A549 (cell line): ENCODE measurements around the gene SLC9A2.

Experiments
- CHD2 ChIP-seq: fragments of 150-350 bp; IDR thresholded peaks from 2 replicates; pipeline ENCODE4 v1.6.1; 2014; ENCODE audit warnings: low read length; ENCODE audit not compliant: partially characterized antibody
- ESRRA ChIP-seq: fragments of 150-350 bp; IDR thresholded peaks from 2 replicates; pipeline ENCODE4 v1.6.1; 2014; ENCODE audit warnings: mild to moderate bottlenecking, low read length, borderline replicate concordance
- KDM5A ChIP-seq: fragments of 200-600 bp; sonication (generic); IDR thresholded peaks from 2 replicates; pipeline ENCODE4 v1.6.1; 2016; ENCODE audit warnings: antibody characterized with exemption, mild to moderate bottlenecking
- MAZ ChIP-seq: fragments of 150-350 bp; IDR thresholded peaks from 2 replicates; pipeline ENCODE4 v1.6.1; 2014; ENCODE audit warnings: antibody characterized with exemption, low read depth, low read length, borderline replicate concordance
- MYC ChIP-seq: IDR thresholded peaks from 2 replicates; pipeline ENCODE4 v1.6.1; 2012; ENCODE audit warnings: mild to moderate bottlenecking, inconsistent platforms, low read length, improper control_type of control experiment, borderline replicate concordance
- NFE2L2 ChIP-seq: fragments of 150-350 bp; conservative IDR thresholded peaks from 2 replicates; pipeline ENCODE4 v1.6.1; 2014; ENCODE audit warnings: low read length
- POLR2A ChIP-seq: IDR thresholded peaks from 2 replicates; pipeline ENCODE4 v1.6.1; 2012; ENCODE audit warnings: mild to moderate bottlenecking, low read length
- RCOR1 ChIP-seq: fragments of 150-350 bp; IDR thresholded peaks from 2 replicates; pipeline ENCODE4 v1.6.1; 2014; ENCODE audit warnings: antibody characterized with exemption, low read length, low read depth
- RFX5 ChIP-seq: fragments of 450-650 bp; IDR thresholded peaks from 2 replicates; pipeline ENCODE4 v1.7.1; 2014; ENCODE audit warnings: antibody characterized with exemption, mild to moderate bottlenecking, moderate library complexity
- RNF2 ChIP-seq: fragments of 200-600 bp; sonication (generic); IDR thresholded peaks from 2 replicates; pipeline ENCODE4 v1.6.1; 2016; ENCODE audit warnings: low read depth, mild to moderate bottlenecking, antibody characterized with exemption, moderate library complexity, borderline replicate concordance
- SMC3 ChIP-seq: fragments of >200 bp; sonication (Bioruptor Twin); formaldehyde crosslinking; IDR thresholded peaks from 3 replicates; pipeline ENCODE4 v1.6.1; 2018; ENCODE audit warnings: inconsistent platforms
- TF ChIP-seq, protein P1 (sequence below): fragments of >200 bp; sonication (Bioruptor Twin); formaldehyde crosslinking; IDR thresholded peaks from 3 replicates; pipeline ENCODE4 v1.5.1; 2016
- TF ChIP-seq, protein P2 (sequence below): IDR thresholded peaks from 2 replicates; pipeline ENCODE4 v1.6.1; 2012

DNA sequence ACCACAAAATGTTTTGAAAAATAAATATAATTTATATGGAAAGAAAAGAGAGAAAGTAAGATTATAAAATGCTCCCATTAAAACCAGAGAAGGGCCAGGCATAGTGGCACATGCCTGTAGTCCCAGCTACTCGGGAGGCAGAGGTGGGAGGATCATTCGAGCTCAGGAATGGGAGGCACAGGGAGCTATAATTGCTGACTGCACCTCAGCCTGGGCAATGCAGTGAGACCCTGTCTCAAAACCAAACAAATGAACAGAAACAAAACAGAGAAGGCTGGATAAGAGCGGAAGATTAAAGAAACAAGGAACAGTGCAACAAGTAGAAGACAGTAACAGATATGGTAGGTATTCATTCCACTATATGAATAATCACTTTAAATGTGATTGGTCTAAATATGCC, 123.9 kb downstream of the SLC9A2 start:
- TF ChIP-seq, protein P1, sequence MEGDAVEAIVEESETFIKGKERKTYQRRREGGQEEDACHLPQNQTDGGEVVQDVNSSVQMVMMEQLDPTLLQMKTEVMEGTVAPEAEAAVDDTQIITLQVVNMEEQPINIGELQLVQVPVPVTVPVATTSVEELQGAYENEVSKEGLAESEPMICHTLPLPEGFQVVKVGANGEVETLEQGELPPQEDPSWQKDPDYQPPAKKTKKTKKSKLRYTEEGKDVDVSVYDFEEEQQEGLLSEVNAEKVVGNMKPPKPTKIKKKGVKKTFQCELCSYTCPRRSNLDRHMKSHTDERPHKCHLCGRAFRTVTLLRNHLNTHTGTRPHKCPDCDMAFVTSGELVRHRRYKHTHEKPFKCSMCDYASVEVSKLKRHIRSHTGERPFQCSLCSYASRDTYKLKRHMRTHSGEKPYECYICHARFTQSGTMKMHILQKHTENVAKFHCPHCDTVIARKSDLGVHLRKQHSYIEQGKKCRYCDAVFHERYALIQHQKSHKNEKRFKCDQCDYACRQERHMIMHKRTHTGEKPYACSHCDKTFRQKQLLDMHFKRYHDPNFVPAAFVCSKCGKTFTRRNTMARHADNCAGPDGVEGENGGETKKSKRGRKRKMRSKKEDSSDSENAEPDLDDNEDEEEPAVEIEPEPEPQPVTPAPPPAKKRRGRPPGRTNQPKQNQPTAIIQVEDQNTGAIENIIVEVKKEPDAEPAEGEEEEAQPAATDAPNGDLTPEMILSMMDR, result no peak
- TF ChIP-seq RFX5, result no peak
- no peak for TF ChIP-seq POLR2A
- TF ChIP-seq ESRRA, result no peak
- no peak for TF ChIP-seq KDM5A
- no peak for TF ChIP-seq SMC3
- no peak for TF ChIP-seq MYC
- TF ChIP-seq CHD2, result no peak
- no peak for TF ChIP-seq MAZ
- TF ChIP-seq RNF2, result no peak
- no peak for TF ChIP-seq RCOR1
- TF ChIP-seq, protein P2, sequence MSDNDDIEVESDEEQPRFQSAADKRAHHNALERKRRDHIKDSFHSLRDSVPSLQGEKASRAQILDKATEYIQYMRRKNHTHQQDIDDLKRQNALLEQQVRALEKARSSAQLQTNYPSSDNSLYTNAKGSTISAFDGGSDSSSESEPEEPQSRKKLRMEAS, result no peak
- no peak for TF ChIP-seq NFE2L2
